GM10248 (cell line): ENCODE measurements around the gene RSRC2.

Experiments
- CTCF ChIA-PET: fragments of 300-600 bp; sonication (Branson Sonifier 250); formaldehyde crosslinking; extraction: SDS; loops from one replicate; lab custom pipeline; 2021; ENCODE audit warnings: antibody characterized with exemption; lab: Yijun Ruan, JAX
- POLR2A ChIA-PET: fragments of 350-650 bp; sonication (Branson Sonifier 250); formaldehyde crosslinking; extraction: SDS; loops from one replicate; lab custom pipeline; 2020; ENCODE audit warnings: antibody characterized with exemption; lab: Yijun Ruan, JAX
- DNase-seq: peaks from one replicate; pipeline ENCODE4 v3.0.0; 2012; ENCODE audit errors: extremely low spot score
- TF ChIP-seq, protein P1 (sequence below): IDR thresholded peaks from 2 replicates; pipeline ENCODE4 v1.5.1; 2012; ENCODE audit warnings: mild to moderate bottlenecking, low read depth; ENCODE audit errors: extremely low read depth, missing control alignments, control extremely low read depth

The RSRC2 gene

DNA sequence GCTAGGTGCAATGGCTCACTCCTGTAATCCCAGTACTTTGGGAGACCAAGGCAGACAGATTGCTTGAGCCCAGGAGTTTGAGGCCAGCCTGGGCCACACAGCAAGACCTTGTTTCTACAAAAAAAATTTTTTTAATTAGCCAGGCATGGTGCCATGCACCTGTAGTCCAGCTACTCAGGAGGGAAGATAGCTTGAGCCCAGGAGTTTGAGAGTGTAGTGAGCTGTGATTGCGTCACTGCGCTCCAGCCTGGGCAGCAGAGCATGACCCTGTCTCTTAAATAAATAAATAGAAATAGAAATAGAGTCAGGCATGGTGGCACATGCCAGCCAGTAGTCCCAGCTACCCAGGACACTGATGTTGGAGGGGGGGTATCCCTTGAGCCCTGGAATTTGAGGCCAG, 67.5 kb downstream of the RSRC2 start:
- CTCF ChIA-PET = interaction anchor here (7.4 kb wide), 1 partner anchor 13 kb away, joined by 52 read pairs; no protein-coding TSS in a partner anchor
- no peak for DNase-seq
- TF ChIP-seq, protein P1, sequence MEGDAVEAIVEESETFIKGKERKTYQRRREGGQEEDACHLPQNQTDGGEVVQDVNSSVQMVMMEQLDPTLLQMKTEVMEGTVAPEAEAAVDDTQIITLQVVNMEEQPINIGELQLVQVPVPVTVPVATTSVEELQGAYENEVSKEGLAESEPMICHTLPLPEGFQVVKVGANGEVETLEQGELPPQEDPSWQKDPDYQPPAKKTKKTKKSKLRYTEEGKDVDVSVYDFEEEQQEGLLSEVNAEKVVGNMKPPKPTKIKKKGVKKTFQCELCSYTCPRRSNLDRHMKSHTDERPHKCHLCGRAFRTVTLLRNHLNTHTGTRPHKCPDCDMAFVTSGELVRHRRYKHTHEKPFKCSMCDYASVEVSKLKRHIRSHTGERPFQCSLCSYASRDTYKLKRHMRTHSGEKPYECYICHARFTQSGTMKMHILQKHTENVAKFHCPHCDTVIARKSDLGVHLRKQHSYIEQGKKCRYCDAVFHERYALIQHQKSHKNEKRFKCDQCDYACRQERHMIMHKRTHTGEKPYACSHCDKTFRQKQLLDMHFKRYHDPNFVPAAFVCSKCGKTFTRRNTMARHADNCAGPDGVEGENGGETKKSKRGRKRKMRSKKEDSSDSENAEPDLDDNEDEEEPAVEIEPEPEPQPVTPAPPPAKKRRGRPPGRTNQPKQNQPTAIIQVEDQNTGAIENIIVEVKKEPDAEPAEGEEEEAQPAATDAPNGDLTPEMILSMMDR = no peak
- POLR2A ChIA-PET = no interaction called here

DNA sequence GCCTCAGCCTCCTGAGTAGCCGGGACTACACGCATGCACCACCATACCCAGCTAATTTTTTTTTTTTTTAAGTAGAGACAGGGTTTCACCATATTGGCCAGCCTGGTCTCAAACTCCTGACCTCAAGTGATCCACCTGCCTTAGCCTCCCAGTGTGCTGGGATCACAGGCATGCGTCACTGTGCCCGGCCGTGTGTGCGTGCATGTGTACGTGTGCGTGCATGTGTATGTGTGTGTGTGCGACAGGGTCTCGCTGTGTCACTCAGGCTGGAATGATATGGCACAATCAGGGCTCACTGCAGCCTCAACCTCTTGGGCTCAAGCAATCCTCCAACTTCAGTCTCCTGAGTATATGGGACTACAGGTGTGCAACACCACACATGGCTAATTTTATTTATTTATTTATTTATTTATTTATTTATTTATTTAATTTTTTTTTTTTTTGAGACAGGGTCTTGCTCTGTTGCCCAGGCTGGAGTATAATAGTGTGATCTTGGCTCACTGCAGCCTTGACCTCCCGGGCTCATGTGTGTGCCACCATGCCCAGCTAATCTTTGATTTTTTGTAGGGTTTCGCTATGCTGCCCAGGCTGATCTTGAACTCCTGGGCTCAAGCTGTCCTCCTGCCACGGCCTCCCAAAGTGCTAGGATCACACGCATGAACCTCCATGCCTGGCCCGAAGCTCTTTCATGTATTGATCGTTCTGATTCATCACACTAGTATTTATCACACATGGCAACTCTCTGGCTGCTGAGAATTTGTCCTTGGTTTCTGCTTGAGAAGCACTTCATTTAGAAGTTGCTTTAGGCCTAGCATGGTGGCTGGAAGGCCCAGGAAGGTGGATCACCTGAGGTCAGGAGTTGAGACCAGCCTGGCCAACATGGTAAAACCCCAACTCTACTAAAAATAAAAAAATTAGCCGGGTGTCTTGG, 68.4 kb downstream of the RSRC2 start:
- ChIA-PET POLR2A (no interaction called here), CTCF (interaction anchor here (7.4 kb wide), 1 partner anchor 14 kb away, joined by 52 read pairs; no protein-coding TSS in a partner anchor)
- DNase-seq = no peak
- TF ChIP-seq, protein P1 = no peak

DNA sequence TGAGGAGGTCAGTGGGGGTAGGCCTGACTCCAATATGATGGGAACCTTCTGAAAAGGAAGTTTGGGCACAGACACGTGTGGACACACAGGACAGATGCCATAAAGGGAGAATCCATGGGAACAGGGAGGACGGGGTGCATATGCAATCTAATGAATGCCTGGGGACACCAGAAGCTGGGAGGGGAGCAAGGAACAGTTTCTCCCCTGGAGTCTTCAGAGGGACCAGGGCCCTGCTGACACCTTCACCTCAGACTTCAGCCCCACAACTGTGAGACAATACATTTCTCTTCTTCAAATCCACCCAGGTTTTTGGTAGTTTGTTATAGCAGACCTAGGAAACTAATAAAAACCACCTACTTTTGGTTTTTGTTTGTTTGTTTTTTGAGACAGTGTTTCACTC, 69.1 kb downstream of the RSRC2 start:
- ChIA-PET POLR2A (no interaction called here), CTCF (interaction anchor here (7.4 kb wide), 1 partner anchor 14 kb away, joined by 52 read pairs; no protein-coding TSS in a partner anchor)
- DNase-seq = no peak
- TF ChIP-seq, protein P1 = no peak

DNA sequence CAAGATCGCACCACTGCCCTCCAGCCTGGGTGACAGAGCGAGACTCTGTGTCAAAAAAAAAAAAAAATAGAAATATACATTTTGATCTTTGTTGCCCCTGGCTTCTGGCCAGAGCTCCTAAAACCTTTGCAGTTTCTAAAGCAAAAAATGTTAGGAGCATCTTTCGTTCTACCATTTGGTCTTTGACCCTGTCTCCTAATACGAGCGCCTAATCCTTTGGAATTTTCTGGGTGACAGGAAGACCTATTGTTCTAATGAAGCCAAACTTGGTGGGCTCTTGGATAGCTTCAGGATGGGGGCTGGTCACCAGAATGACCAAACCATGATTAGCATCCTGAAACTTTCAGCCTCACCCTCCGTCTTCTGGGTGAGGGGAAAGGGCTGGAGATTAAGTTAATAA, 72.0 kb downstream of the RSRC2 start:
- POLR2A ChIA-PET = no interaction called here

DNA sequence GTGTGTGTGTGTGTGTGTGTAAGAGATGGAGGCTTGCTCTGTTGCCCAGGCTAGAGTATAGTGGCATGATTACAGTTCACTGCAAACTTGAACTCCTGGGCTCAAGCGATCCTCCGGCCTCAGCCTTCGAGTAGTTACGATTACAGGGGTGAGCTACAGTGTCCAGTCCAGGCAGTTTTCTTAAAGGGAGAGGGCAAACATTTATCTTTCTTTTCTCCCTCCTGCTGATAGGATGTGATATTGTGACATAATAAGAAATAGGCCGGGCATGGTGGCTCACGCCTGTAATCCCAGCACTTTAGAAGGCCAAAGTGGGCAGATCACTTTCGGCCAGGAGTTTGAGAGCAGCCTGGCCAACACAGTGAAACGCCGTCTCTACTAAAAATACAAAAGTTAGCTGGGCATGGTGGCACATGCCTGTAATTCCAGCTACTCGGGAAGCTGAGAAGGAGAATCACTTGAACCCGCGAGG, 72.5 kb downstream of the RSRC2 start:
- TF ChIP-seq, protein P1 = no peak
- ChIA-PET CTCF (interaction anchor here (1.2 to 7.4 kb wide), 2 partner anchors 18 to 55 kb away, joined by 5 to 52 read pairs; no protein-coding TSS in a partner anchor), POLR2A (no interaction called here)
- no peak for DNase-seq

More for the DNA sequence above, 72.0 kb downstream of the RSRC2 start:
- TF ChIP-seq, protein P1 = no peak
- CTCF ChIA-PET = interaction anchor here (1.2 to 7.4 kb wide), 2 partner anchors 17 to 56 kb away, joined by 5 to 52 read pairs; no protein-coding TSS in a partner anchor
- no peak for DNase-seq
